Peyer's patch (tissue), 4 donors: ENCODE data around the gene SHROOM2. TPM values are rescaled to one million over a fixed set of nuclear protein-coding genes. Genes with fewer than 3 reads are reported as not detected.

Experiments used
- DNase-seq, 3 donors: peaks; one replicate each; pipeline ENCODE4 v3.0.0-alpha.2; 2017 to 2019
- H3K27ac ChIP-seq, 4 donors: fragments of 200-600 bp; sonication (generic); one replicate each; pipeline ENCODE4 v1.5.1; 2016 to 2019
- H3K27me3 ChIP-seq, 2 donors: fragments of 200-600 bp; sonication (generic); one replicate each; pipeline ENCODE4 v1.5.1; 2019
- H3K36me3 ChIP-seq, 3 donors: fragments of 200-600 bp; sonication (generic); one replicate each; pipeline ENCODE4 v1.5.1; 2016 to 2019
- H3K4me1 ChIP-seq, 4 donors: fragments of 200-600 bp; sonication (generic); one replicate each; pipeline ENCODE4 v1.5.1; 2016 to 2019
- H3K4me3 ChIP-seq, 4 donors: fragments of 200-600 bp; sonication (generic); 1 replicate in 3 of 4; 2 replicates in 1 of 4; pipeline ENCODE4 v1.5.1; 2016 to 2019; ENCODE audit warnings: mild to moderate bottlenecking in 1 of 4
- H3K9me3 ChIP-seq, 4 donors: fragments of 200-600 bp; sonication (generic); one replicate each; pipeline ENCODE4 v1.5.1; 2016 to 2019; ENCODE audit warnings: mild to moderate bottlenecking in 1 of 4
- CTCF ChIP-seq, 6 experiments: fragments of 450-650 bp in 4 of 6; fragments of 200-600 bp in 2 of 6; sonication (generic) in 1 of 6; IDR thresholded peaks; one replicate each; pipeline ENCODE4 v1.5.1; 2017 to 2019; ENCODE audit warnings: antibody characterized with exemption in 6 of 6, mild to moderate bottlenecking in 3 of 6, moderate library complexity in 1 of 6
- POLR2A ChIP-seq, 2 donors: fragments of 450-650 bp; IDR thresholded peaks; one replicate each; pipeline ENCODE4 v1.5.1; 2017; ENCODE audit warnings: antibody characterized with exemption in 2 of 2, mild to moderate bottlenecking in 2 of 2, moderate library complexity in 2 of 2
- total RNA-seq, 4 donors: library from RNA; depleted of rRNA; stranded (reverse); fragments of >200 nt; gene quantifications; one replicate each; pipeline ENCODE4 v1.1.0, GENCODE V29; 2016

The SHROOM2 gene
- total RNA-seq, 4 donors from 2014 or later, result 1.8 to 7.4 (median 3.3) TPM

GRCh38 chrX:9938516-9938915 lies 152.3 kb downstream of the SHROOM2 start:
- no peaks in the 10 kb centered on the region for H3K4me1 ChIP-seq
- TF ChIP-seq POLR2A (IDR thresholded peaks at IDR 0.05) (no peak), CTCF (IDR thresholded peaks at IDR 0.05) (no peak)

GRCh38 chrX:9940421-9940820 lies 154.2 kb downstream of the SHROOM2 start:
- DNase-seq, result no peak
- TF ChIP-seq POLR2A (IDR thresholded peaks at IDR 0.05) (no peak), CTCF (IDR thresholded peaks at IDR 0.05) (no peak)
- Histone ChIP-seq H3K4me3 (no peak overlapping the region), H3K27me3 (no peaks in the 10 kb centered on the region), H3K27ac (no peak overlapping the region), H3K9me3 (no peaks in the 10 kb centered on the region), H3K4me1 (no peaks in the 10 kb centered on the region), H3K36me3 (no peaks in the 10 kb centered on the region)

More at GRCh38 chrX:9938516-9938915, 152.3 kb downstream of the SHROOM2 start:
- no peak overlapping the region for H3K4me3 ChIP-seq
- no peaks in the 10 kb centered on the region for H3K27me3 ChIP-seq
- H3K36me3 ChIP-seq, result no peaks in the 10 kb centered on the region
- H3K27ac ChIP-seq, result no peak overlapping the region
- no peaks in the 10 kb centered on the region for H3K9me3 ChIP-seq
- DNase-seq, result no peak

- TF ChIP-seq CTCF (IDR thresholded peaks at IDR 0.05) (no peak), POLR2A (IDR thresholded peaks at IDR 0.05) (no peak)
- H3K27ac ChIP-seq, result no peak overlapping the region
- no peak overlapping the region for H3K4me3 ChIP-seq
- H3K27me3 ChIP-seq, result no peaks in the 10 kb centered on the region
- H3K9me3 ChIP-seq, result no peaks in the 10 kb centered on the region
- H3K36me3 ChIP-seq, result no peaks in the 10 kb centered on the region
- peak in 1 of 3 donors; percentile 22 for DNase-seq
- no peaks in the 10 kb centered on the region for H3K4me1 ChIP-seq
Observed at GRCh38 chrX:9942086-9942485, 155.9 kb downstream of the SHROOM2 start.

- no peak for TF ChIP-seq CTCF (IDR thresholded peaks at IDR 0.05)
- no peak for TF ChIP-seq POLR2A (IDR thresholded peaks at IDR 0.05)
Observed at GRCh38 chrX:9943420-9943819, 157.2 kb downstream of the SHROOM2 start.

GRCh38 chrX:9947131-9947794 lies 161.0 kb downstream of the SHROOM2 start:
- DNase-seq, result no peak
- Histone ChIP-seq H3K27me3 (no peaks in the 10 kb centered on the region), H3K36me3 (no peaks in the 10 kb centered on the region), H3K9me3 (no peaks in the 10 kb centered on the region), H3K4me3 (no peak overlapping the region), H3K4me1 (no peaks in the 10 kb centered on the region), H3K27ac (no peak overlapping the region)
- TF ChIP-seq CTCF (IDR thresholded peaks at IDR 0.05), result no peak
- TF ChIP-seq POLR2A (IDR thresholded peaks at IDR 0.05), result no peak

More at GRCh38 chrX:9943420-9943819, 157.2 kb downstream of the SHROOM2 start:
- DNase-seq, result no peak
- Histone ChIP-seq H3K27me3 (no peaks in the 10 kb centered on the region), H3K4me1 (no peaks in the 10 kb centered on the region), H3K36me3 (no peaks in the 10 kb centered on the region), H3K9me3 (no peaks in the 10 kb centered on the region), H3K27ac (no peak overlapping the region), H3K4me3 (no peak overlapping the region)
